Right lobe of liver (tissue), 6 donors: ENCODE results near the gene IFT88. TPM values are rescaled to one million over a fixed set of nuclear protein-coding genes. Genes with fewer than 3 reads are reported as not detected.

Source experiments
- ATAC-seq, 4 donors: fragments of 200-7000 bp; cut with Tn5 transposase; one replicate each; pipeline ENCODE4 v1.9.1; 2020; ENCODE audit warnings: mild to moderate bottlenecking in 4 of 4, moderate library complexity in 4 of 4
- DNase-seq, 3 donors: peaks; one replicate each; pipeline ENCODE4 v3.0.0-alpha.2; 2020
- H3K27ac ChIP-seq, 3 donors: fragments of 200-600 bp; one replicate each; pipeline ENCODE4 v1.8.0; 2022
- H3K27me3 ChIP-seq, 2 donors: fragments of 200-600 bp; one replicate each; pipeline ENCODE4 v1.8.0; 2022
- H3K36me3 ChIP-seq, 4 donors: fragments of 200-600 bp; sonication (generic) in 1 of 4; one replicate each; pipeline versions ENCODE4 v1.5.1 to v1.8.0; 2017 to 2022; ENCODE audit warnings: control low read depth in 1 of 4
- H3K4me1 ChIP-seq, 4 donors: fragments of 200-600 bp; sonication (generic) in 1 of 4; one replicate each; pipeline versions ENCODE4 v1.5.1 to v1.8.0; 2017 to 2022; ENCODE audit warnings: control low read depth in 1 of 4
- H3K4me3 ChIP-seq, 3 donors: fragments of 200-600 bp; one replicate each; pipeline ENCODE4 v1.8.0; 2022
- H3K9me3 ChIP-seq, 4 donors: fragments of 200-600 bp; sonication (generic) in 1 of 4; one replicate each; pipeline versions ENCODE4 v1.5.1 to v1.8.0; 2017 to 2022; ENCODE audit warnings: control low read depth in 1 of 4
- POLR2A ChIP-seq: fragments of 450-650 bp; IDR thresholded peaks from one replicate; pipeline ENCODE4 v1.6.1; 2017; ENCODE audit warnings: antibody characterized with exemption, mild to moderate bottlenecking
- WGBS: methylation state at CpG from one replicate; pipeline ENCODE4 v1.1.6; 2018; ENCODE audit warnings: low coverage, low lambda C conversion rate; ENCODE audit not compliant: insufficient coverage; ENCODE audit errors: missing lambda C conversion rate; 5-methylcytosine and 5-hydroxymethylcytosine counted together
- intact Hi-C, 2 donors: fragments of 100-400 bp; cut with DNase I; formaldehyde crosslinking; loops; one replicate each; pipeline versions ENCODE4 v1.11.2 to v1.14.1; 2022
- long read RNA-seq: library from polyadenylated mRNA; unstranded; transcript quantifications from one replicate; pipeline ENCODE4 v2.0.0, GENCODE V29; 2019
- total RNA-seq, 6 experiments: library from RNA; depleted of rRNA in 2 of 6; stranded (reverse); fragments of >200 nt in 2 of 6; fragmentation: NEBNext Ultra II Directional in 3 of 6; extraction: Animal tissue kit (Norgen Biotek cat#: 25700) in 3 of 6; gene quantifications; one replicate each; pipeline versions ENCODE4 v1.1.0 to v1.2.4, GENCODE V29; 2016 to 2023
- TF ChIP-seq, protein P1 (sequence below), 4 donors: fragments of 200-600 bp in 3 of 4; fragments of 450-650 bp in 1 of 4; IDR thresholded peaks; one replicate each; pipeline versions ENCODE4 v1.5.1 to v1.8.0; 2016 to 2022; ENCODE audit warnings: antibody characterized with exemption in 4 of 4, mild to moderate bottlenecking in 2 of 4
- donor health status: DM: no; HTN: yes; CAD: no.
- donor health status: DM: no; HTN: no; CAD: no.
- donor health status: DM: no; HTN: no; CAD: no.
- donor health status: DM: no; HTN: yes; CAD: no.
- donor health status: DM: no; HTN: yes; CAD: no.

IFT88 gene, protein sequence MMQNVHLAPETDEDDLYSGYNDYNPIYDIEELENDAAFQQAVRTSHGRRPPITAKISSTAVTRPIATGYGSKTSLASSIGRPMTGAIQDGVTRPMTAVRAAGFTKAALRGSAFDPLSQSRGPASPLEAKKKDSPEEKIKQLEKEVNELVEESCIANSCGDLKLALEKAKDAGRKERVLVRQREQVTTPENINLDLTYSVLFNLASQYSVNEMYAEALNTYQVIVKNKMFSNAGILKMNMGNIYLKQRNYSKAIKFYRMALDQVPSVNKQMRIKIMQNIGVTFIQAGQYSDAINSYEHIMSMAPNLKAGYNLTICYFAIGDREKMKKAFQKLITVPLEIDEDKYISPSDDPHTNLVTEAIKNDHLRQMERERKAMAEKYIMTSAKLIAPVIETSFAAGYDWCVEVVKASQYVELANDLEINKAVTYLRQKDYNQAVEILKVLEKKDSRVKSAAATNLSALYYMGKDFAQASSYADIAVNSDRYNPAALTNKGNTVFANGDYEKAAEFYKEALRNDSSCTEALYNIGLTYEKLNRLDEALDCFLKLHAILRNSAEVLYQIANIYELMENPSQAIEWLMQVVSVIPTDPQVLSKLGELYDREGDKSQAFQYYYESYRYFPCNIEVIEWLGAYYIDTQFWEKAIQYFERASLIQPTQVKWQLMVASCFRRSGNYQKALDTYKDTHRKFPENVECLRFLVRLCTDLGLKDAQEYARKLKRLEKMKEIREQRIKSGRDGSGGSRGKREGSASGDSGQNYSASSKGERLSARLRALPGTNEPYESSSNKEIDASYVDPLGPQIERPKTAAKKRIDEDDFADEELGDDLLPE
- 10 to 100 TPM in 4 of 6 experiments, 1 to 10 TPM in 2; 7.9 to 17.6 (median 11.8) TPM for total RNA-seq
- long read RNA-seq, partial matches to known transcripts, result 1 of 4 reads
- long read RNA-seq, other reads (novel, unspliced or antisense), result 3 of 4 reads

DNA sequence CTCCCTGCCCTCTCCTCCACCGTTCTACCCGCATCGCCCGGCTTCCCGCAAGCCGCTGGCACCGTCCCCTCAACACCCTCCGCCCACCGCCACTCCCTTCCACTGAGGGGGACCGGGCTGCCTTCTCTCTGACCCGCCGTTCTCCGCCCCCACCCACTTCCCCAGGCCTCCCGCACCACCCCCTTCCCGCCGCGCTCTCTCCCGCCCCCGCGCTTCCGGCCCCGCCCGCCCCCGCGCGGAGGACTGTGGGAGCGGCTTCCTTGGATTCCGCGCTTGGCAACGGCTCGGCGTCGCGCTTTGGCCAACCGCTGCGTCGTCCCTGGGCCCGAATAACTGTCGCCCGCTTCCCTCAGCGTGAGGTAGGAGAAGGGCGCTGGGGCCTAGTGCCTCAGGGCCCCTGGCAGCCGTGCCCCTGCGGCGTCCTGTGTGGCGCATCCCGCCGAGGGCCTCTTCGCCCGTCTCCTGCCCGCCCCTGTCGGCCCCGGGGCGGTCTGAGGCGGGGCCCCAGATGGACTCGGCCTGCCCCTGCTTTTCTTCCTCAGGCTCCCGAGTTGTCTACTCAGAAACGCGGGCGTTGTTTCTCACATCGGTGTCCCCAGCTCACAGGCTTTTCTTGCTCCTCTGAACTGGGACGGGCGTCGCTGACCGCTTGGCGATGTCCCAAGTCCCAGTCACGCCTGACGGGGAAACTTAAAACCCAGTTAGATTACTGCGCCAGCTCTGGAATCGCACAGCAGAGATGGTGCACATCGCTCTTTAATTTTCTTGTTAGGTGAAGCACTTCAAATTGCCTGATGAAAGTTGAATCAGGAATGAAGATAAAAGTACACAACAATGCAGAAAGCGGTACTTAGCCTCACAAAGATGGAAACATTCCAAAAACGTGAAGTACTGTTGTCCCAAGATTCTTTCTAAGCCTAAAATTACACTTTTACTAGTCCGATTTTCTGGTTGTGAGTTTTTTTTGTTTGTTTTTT lies at the start of gene IFT88:
Gene IFT88 (plus strand): TSS at position 260 of the 977 bp plus-strand sequence. CDS start 7,229 bp downstream, outside the sequence.
- Histone ChIP-seq H3K4me3 (peak within 1 kb of the TSS; percentile 58 to 88 (median 84)), H3K27me3 (no peaks in the 10 kb centered on the region), H3K36me3 (no peaks in the 10 kb centered on the region), H3K9me3 (peaks cover 0 to 6% (median 0%) of the 10 kb centered on the region in 4 donors), H3K4me1 (peaks cover 0 to 3% (median 0%) of the 10 kb centered on the region in 4 donors), H3K27ac (peak within 1 kb of the TSS; percentile 83 to 85 (median 83))
- peak; percentile 93 to 98 (median 94) for ATAC-seq
- peak; percentile 86 for TF ChIP-seq POLR2A
- TF ChIP-seq, protein P1, sequence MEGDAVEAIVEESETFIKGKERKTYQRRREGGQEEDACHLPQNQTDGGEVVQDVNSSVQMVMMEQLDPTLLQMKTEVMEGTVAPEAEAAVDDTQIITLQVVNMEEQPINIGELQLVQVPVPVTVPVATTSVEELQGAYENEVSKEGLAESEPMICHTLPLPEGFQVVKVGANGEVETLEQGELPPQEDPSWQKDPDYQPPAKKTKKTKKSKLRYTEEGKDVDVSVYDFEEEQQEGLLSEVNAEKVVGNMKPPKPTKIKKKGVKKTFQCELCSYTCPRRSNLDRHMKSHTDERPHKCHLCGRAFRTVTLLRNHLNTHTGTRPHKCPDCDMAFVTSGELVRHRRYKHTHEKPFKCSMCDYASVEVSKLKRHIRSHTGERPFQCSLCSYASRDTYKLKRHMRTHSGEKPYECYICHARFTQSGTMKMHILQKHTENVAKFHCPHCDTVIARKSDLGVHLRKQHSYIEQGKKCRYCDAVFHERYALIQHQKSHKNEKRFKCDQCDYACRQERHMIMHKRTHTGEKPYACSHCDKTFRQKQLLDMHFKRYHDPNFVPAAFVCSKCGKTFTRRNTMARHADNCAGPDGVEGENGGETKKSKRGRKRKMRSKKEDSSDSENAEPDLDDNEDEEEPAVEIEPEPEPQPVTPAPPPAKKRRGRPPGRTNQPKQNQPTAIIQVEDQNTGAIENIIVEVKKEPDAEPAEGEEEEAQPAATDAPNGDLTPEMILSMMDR (IDR thresholded peaks at IDR 0.05), result no peak
- intact Hi-C loops, result loop anchor here in 1 of 2 donors (10.0 kb wide), 1 partner anchor 52 kb away; no protein-coding TSS in a partner anchor
- DNase-seq, result peak; percentile 94
- WGBS, result under 1% methylated on average over 33 of the region's 74 CpGs

DNA sequence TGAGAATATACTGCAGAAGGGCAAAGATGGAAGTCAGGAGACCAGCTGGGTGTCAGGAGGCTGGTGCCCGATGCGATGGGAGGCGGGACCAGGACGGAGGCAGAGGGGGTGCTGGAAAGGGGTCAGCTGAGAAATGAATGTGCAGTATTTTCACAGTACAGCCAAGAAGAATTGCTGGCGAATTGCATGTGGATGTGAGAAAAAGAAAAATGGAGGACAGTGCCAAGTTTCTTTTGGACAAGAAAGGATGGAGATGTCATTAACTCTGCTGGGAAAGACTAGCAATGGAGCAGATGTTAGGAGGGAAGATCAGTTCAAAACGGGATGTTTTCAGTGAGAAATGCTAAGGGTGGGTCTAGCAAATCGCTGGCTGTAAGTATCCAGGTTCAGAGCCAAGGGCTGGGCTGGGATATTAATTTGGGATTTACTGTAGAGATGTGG lies 48.3 kb upstream of the IFT88 start:
- ATAC-seq, result no peak
- DNase-seq, result no peak
- H3K4me1 ChIP-seq, result peaks cover 0 to 45% (median 6%) of the 10 kb centered on the region in 4 donors
- H3K27me3 ChIP-seq, result no peaks in the 10 kb centered on the region
- 77% methylated on average over 7 of the region's 7 CpGs for WGBS
- H3K27ac ChIP-seq, result peak overlapping the region in 1 of 3 donors; percentile 100
- no peaks in the 10 kb centered on the region for H3K9me3 ChIP-seq
- no peak overlapping the region for H3K4me3 ChIP-seq
- TF ChIP-seq, protein P1 (IDR thresholded peaks at IDR 0.05), result no peak
- no peak for TF ChIP-seq POLR2A
- intact Hi-C loops, result loop anchor here in 1 of 2 donors (10.0 kb wide), 1 partner anchor 46 kb away; the partner anchor contains the start of gene IFT88
- no peaks in the 10 kb centered on the region for H3K36me3 ChIP-seq

DNA sequence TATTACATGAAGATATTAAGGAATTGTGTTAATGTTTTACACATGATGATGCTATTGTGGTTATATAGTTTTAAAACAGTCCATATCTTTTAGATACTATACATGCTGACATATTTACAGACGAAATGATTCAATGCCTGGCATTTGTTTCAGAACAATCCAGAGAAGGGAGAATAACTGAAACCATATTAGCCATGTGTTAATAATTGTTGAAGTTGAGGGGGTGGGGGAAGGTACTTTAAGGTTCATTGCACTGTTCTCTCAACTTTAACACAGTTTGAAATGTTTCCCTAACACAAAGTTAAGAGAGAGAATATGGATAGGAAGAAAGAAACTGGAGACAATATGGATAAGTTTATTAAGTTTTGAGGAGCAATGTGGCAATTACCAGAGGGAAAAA lies 47.1 kb upstream of the IFT88 start:
- no peaks in the 10 kb centered on the region for H3K9me3 ChIP-seq
- H3K36me3 ChIP-seq, result no peaks in the 10 kb centered on the region
- ATAC-seq, result peak; percentile 71 to 79 (median 74)
- 27% methylated on average over 1 of the region's 1 CpG for WGBS
- H3K27ac ChIP-seq, result peak overlapping the region; percentile 83 to 100 (median 89)
- no peak for DNase-seq
- peak overlapping the region in 2 of 3 donors; percentile 1 to 24 for H3K4me3 ChIP-seq
- TF ChIP-seq POLR2A, result no peak
- TF ChIP-seq, protein P1 (IDR thresholded peaks at IDR 0.05), result no peak
- no peaks in the 10 kb centered on the region for H3K27me3 ChIP-seq
- intact Hi-C loops, result loop anchor here in 1 of 2 donors (10.0 kb wide), 1 partner anchor 45 kb away; the partner anchor contains the start of gene IFT88
- H3K4me1 ChIP-seq, result peaks cover 0 to 46% (median 4%) of the 10 kb centered on the region in 4 donors
